ENCODE data around the gene MBD4.

GRCh38 chr3:129383292-129383860, 56.4 kb downstream of the MBD4 start:
- TF ChIP-seq POLR2AphosphoS5 (IDR thresholded peaks at IDR 0.05) = no peak
- TF ChIP-seq CTCF (IDR thresholded peaks at IDR 0.05) = peak; percentile 49 to 74 (median 60)

All from upper lobe of left lung (tissue), 4 donors.